ENCODE measurements around the gene TFAP2E. TPM values are rescaled to one million over a fixed set of nuclear protein-coding genes. Genes with fewer than 3 reads are reported as not detected.

The TFAP2E gene
- polyA plus RNA-seq, 1 donor from 2014 or later, result 7.0 TPM

- Histone ChIP-seq H3K79me2 (replicated peaks; ENCODE audit: insufficient read depth, low read length) (peaks cover 32% of the 10 kb centered on the region), H3K9ac (ENCODE audit: low read length) (no peak overlapping the region), H3K4me2 (ENCODE audit: low read length) (no peak overlapping the region), H3F3A (ENCODE audit: insufficient read depth, low read length, poor library complexity, severe bottlenecking) (no peaks in the 10 kb centered on the region), H2AFZ (ENCODE audit: low read depth, low read length) (peak overlapping the region; percentile 93), H4K20me1 (ENCODE audit: insufficient read depth) (no peaks in the 10 kb centered on the region), H3K27me3 (ENCODE audit: insufficient read depth, low read depth, low read length) (peaks cover 17% of the 10 kb centered on the region), H3K27ac (ENCODE audit: low read length) (peak overlapping the region; percentile 89), H3K9me2 (ENCODE audit: insufficient read depth, low read length) (no peaks in the 10 kb centered on the region), H3K36me3 (ENCODE audit: insufficient read depth, low read length) (no peaks in the 10 kb centered on the region), H3K4me3 (ENCODE audit: low read length) (peak overlapping the region; percentile 85), H3K9me3 (ENCODE audit: low read length) (no peaks in the 10 kb centered on the region)
- TF ChIP-seq CTCF (IDR thresholded peaks at IDR 0.05; ENCODE audit: poor library complexity, severe bottlenecking), result no peak
- no peak for TF ChIP-seq TAF1 (IDR thresholded peaks at IDR 0.05; ENCODE audit: low read depth)
- TF ChIP-seq RAD21 (conservative IDR thresholded peaks at IDR 0.05), result no peak
- TF ChIP-seq MXI1 (conservative IDR thresholded peaks at IDR 0.05; ENCODE audit: poor library complexity, severe bottlenecking), result no peak
These were observed 69.4 kb downstream of the TFAP2E start for GRCh38 chr1:35642471-35642955.

GRCh38 chr1:35644204-35644603 lies 71.1 kb downstream of the TFAP2E start:
- Histone ChIP-seq H3K9ac (ENCODE audit: low read length) (no peak overlapping the region), H3K9me3 (ENCODE audit: low read length) (no peaks in the 10 kb centered on the region), H3K79me2 (replicated peaks; ENCODE audit: insufficient read depth, low read length) (peaks cover 21% of the 10 kb centered on the region), H3K27ac (ENCODE audit: low read length) (no peak overlapping the region), H3K4me2 (ENCODE audit: low read length) (no peak overlapping the region), H3K9me2 (ENCODE audit: insufficient read depth, low read length) (no peaks in the 10 kb centered on the region), H3K4me3 (ENCODE audit: low read length) (no peak overlapping the region), H3K36me3 (ENCODE audit: insufficient read depth, low read length) (no peaks in the 10 kb centered on the region), H3F3A (ENCODE audit: insufficient read depth, low read length, poor library complexity, severe bottlenecking) (no peaks in the 10 kb centered on the region), H3K27me3 (ENCODE audit: insufficient read depth, low read depth, low read length) (peaks cover 17% of the 10 kb centered on the region), H2AFZ (ENCODE audit: low read depth, low read length) (no peak overlapping the region), H4K20me1 (ENCODE audit: insufficient read depth) (no peaks in the 10 kb centered on the region)
- TF ChIP-seq SMC3 (conservative IDR thresholded peaks at IDR 0.05; ENCODE audit: poor library complexity) (no peak), RAD21 (conservative IDR thresholded peaks at IDR 0.05) (no peak), MXI1 (conservative IDR thresholded peaks at IDR 0.05; ENCODE audit: poor library complexity, severe bottlenecking) (no peak), POLR2AphosphoS5 (IDR thresholded peaks at IDR 0.05) (no peak), EP300 (conservative IDR thresholded peaks at IDR 0.05; ENCODE audit: poor library complexity, severe bottlenecking) (no peak), CTCF (IDR thresholded peaks at IDR 0.05; ENCODE audit: poor library complexity, severe bottlenecking) (no peak), EZH2 (IDR thresholded peaks at IDR 0.05; ENCODE audit: borderline replicate concordance, insufficient read depth, low read length, poor library complexity, severe bottlenecking) (no peak)
- TF ChIP-seq, protein P1, sequence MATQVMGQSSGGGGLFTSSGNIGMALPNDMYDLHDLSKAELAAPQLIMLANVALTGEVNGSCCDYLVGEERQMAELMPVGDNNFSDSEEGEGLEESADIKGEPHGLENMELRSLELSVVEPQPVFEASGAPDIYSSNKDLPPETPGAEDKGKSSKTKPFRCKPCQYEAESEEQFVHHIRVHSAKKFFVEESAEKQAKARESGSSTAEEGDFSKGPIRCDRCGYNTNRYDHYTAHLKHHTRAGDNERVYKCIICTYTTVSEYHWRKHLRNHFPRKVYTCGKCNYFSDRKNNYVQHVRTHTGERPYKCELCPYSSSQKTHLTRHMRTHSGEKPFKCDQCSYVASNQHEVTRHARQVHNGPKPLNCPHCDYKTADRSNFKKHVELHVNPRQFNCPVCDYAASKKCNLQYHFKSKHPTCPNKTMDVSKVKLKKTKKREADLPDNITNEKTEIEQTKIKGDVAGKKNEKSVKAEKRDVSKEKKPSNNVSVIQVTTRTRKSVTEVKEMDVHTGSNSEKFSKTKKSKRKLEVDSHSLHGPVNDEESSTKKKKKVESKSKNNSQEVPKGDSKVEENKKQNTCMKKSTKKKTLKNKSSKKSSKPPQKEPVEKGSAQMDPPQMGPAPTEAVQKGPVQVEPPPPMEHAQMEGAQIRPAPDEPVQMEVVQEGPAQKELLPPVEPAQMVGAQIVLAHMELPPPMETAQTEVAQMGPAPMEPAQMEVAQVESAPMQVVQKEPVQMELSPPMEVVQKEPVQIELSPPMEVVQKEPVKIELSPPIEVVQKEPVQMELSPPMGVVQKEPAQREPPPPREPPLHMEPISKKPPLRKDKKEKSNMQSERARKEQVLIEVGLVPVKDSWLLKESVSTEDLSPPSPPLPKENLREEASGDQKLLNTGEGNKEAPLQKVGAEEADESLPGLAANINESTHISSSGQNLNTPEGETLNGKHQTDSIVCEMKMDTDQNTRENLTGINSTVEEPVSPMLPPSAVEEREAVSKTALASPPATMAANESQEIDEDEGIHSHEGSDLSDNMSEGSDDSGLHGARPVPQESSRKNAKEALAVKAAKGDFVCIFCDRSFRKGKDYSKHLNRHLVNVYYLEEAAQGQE (IDR thresholded peaks at IDR 0.05; ENCODE audit: borderline replicate concordance), result no peak

Other genes starting within 250 kb of the TFAP2E start
- 38.1 and 46.3 TPM in 2 replicates for gene KIAA0319L, start 15.9 kb upstream of the TFAP2E start, polyA plus RNA-seq
- 66.1 and 73.5 TPM in 2 replicates for gene NCDN, start 15.5 kb upstream of the TFAP2E start, polyA plus RNA-seq
- 48.2 and 52.1 TPM in 2 replicates for gene PSMB2, start 68.2 kb downstream of the TFAP2E start, polyA plus RNA-seq
- 6.7 and 7.5 TPM in 2 replicates for gene C1orf216, start 145.6 kb downstream of the TFAP2E start, polyA plus RNA-seq
- 0.76 and 2.4 TPM in 2 replicates for gene CLSPN, start 196.7 kb downstream of the TFAP2E start, polyA plus RNA-seq
- gene AGO4, start 234.7 kb downstream of the TFAP2E start, polyA plus RNA-seq, result 49.8 and 51.9 TPM in 2 replicates